Erythroblast (primary cell): Measurements from ENCODE around the gene ERMAP.
"Not testable (repeated sequence)": the region's sequence is repeated elsewhere in the genome, so short reads cannot be mapped to it uniquely, and the experiment has no call there.

Experiments used
- DNase-seq, 2 experiments: peaks; one replicate each; lab custom pipeline; 2025; lab: John Stamatoyannopoulos, UW
- GATA1 ChIP-seq: IDR thresholded peaks from 2 replicates; pipeline ENCODE4 v1.6.1; 2011; ENCODE audit warnings: low read depth, mild to moderate bottlenecking, control low read depth, low read length, moderate library complexity
- POLR2A ChIP-seq: IDR thresholded peaks from 2 replicates; pipeline ENCODE4 v1.6.1; 2011; ENCODE audit warnings: mild to moderate bottlenecking, low read length

ERMAP gene

DNA sequence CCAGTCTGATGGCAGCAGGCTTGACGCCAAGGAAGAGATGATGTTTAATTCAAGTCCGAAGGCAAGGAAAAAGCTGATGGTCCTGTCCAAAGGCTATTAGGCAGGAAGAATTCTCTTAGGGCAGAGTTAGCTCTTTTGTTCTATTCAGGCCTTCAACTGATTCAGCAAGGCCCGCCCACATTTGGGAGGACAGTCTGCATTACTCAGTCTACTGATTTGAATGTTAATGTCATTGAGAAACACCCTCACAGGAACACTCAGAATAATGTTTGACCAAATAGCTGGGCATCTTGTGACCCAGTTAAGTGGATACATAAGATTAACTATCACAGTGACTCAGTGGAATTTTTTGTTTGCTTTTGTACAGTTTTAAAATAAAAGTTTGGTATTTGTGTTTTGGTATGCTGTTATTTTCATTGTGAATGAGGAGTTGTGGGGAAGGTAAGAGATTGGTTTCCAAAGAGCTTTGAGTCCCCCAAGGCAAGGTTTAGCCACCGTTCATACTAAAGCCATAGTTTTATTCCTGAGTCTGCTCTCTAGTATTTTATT, 27.7 kb downstream of the ERMAP start:
- DNase-seq = peak in 1 of 2 experiments; percentile 42
- TF ChIP-seq GATA1 (no peak), POLR2A (peak; percentile 28)

- DNase-seq = peak in 1 of 2 experiments; percentile 42
- no peak for TF ChIP-seq GATA1
- no peak for TF ChIP-seq POLR2A
Observed at GRCh38 chr1:42845193-42845592, 28.3 kb downstream of the ERMAP start.

- no peak for DNase-seq
- TF ChIP-seq POLR2A (no peak), GATA1 (no peak)
Observed at GRCh38 chr1:42845866-42846256, 28.9 kb downstream of the ERMAP start.

DNA sequence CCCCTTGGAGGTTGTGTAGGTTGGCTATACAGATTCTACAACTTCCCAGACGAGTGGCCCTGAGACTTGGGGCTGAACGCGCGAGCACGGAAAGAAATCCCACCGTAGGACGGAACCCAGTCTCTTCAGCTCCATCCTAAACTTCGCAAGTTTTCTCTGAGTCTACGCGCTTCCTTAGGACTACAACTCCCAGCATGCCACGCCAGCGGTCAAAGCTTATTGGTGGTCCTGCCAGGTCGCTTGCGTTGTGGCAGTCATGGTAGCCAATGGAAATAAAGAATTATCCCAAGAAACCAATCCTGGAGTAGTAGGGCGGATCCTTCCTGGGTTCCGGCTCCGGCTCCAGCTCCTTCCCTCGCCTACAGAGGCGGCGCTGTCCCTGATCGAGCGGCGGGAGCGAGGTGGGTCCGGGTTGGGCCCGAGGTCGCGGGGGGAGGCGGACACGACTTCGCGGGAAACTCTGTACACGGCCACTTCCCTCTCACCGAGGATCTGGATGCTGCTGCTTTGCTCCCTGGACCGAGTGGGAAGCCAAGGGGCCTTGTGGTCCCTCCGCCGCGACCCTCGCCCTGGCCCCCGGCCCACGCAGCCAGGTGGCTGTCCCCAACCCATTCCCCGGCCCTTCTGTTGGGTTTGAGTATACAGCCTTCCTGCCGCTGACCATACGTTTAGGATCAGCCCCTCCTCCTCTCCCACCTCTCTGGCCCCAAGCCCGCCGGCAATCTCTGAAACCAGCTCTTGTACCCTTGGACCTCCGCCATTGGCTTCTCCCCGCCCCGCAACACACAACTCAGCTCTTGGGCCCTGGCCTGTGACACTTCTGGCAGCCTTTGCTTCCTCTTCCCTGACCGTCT, 29.6 kb downstream of the ERMAP start, which contains the start of gene ZNF691:
ZNF691 (plus strand) TSS at position 357 of the 854 bp plus-strand sequence. CDS start 3,046 bp downstream, outside the sequence.
- peak; percentile 95 to 96 for DNase-seq
- TF ChIP-seq POLR2A (peak; percentile 47), GATA1 (no peak)

- TF ChIP-seq POLR2A (no peak), GATA1 (no peak)
- DNase-seq = no peak
Observed at GRCh38 chr1:42847111-42847595, 30.2 kb downstream of the ERMAP start.

GRCh38 chr1:42847721-42848460, 31.0 kb downstream of the ERMAP start:
- no peak for DNase-seq
- no peak for TF ChIP-seq POLR2A
- TF ChIP-seq GATA1 = no peak

GRCh38 chr1:42848823-42849537, 32.1 kb downstream of the ERMAP start:
- no peak for DNase-seq
- no peak for TF ChIP-seq POLR2A
- TF ChIP-seq GATA1 = no peak

DNA sequence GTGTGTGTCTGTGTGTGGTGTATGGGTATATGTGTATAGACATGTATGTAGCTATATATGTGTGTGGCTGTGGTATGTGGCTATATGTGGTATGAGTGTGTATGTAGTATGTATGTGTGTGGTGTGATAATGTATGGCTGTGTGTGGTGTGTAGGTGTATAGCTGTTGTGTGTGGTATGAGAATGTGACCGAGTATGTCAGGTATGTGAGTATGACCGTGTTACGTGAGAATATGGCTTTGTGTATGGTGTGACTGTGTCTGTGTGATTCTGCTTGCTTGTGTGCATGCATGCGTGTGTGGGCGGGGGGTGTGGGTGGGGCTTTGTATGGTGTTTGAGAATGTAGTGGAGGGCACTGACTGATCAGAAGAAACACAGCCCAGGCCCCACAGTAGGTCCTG, 33.0 kb downstream of the ERMAP start:
- TF ChIP-seq GATA1 (no peak), POLR2A (no peak)
- DNase-seq = no peak

- TF ChIP-seq GATA1 (no peak), POLR2A (no peak)
- DNase-seq = no peak
Observed at GRCh38 chr1:42851420-42851819, 34.5 kb downstream of the ERMAP start.

DNA sequence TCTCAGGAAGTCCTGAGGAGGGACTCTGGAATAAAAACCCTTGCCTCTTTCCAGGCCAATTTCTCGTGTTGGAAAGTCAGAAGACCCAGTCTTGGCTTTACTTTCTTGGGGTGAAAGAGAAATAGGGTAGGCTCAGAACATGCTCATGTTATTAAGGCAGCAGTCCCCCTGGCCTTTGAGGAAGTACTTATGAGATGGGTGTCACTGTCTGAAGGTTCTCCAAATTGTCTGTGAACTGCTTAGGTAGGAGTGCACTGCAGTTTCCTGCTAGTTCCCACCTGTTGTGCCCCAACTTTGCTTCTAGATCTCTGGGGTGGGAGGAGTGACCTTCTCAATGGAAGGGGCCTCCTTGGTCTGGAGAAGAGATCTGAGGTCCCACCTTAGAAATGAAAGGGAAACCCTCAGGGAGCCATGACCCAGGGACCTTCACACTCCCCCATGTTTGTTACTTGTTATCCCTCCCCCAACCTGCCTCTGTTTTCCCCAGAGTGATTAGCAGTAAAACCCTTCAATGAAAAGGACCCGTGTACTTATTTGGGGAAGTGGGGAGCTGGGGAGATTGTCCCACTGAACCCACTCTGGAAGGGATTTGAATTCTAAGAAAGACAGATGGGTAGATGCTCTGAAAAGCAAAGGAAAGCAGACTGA, 35.2 kb downstream of the ERMAP start:
- no peak for TF ChIP-seq GATA1
- TF ChIP-seq POLR2A = no peak
- DNase-seq = no peak

GRCh38 chr1:42852608-42852980, 35.7 kb downstream of the ERMAP start:
- TF ChIP-seq POLR2A = no peak
- no peak for TF ChIP-seq GATA1
- no peak for DNase-seq

- no peak for TF ChIP-seq POLR2A
- no peak for TF ChIP-seq GATA1
- peak in 1 of 2 experiments; percentile 22 for DNase-seq
Observed at GRCh38 chr1:42853116-42853884, 36.4 kb downstream of the ERMAP start.

DNA sequence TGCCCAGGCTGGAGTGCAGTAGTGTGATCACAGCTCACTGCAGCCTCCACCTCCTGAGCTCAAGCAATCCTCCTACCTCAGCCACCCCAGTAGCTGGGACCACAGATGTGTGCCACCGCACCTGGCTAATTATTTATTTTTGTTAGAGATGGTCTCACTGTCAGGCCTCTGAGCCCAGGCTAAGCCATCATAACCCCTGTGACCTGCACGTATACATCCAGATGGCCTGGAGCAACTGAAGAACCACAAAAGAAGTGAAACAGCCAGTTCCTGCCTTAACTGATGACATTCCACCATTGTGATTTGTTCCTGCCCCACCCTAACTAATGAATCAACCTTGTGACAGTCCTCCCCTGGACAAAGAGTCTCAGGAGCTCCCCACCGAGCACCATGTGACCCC, 39.6 kb downstream of the ERMAP start:
- not testable (repeated sequence) for DNase-seq

- not testable (repeated sequence) for DNase-seq
Observed at GRCh38 chr1:42859366-42859765, 42.4 kb downstream of the ERMAP start.
